H1 (cell line): ENCODE results near the gene SLC12A7. TPM values are rescaled to one million over a fixed set of nuclear protein-coding genes. Genes with fewer than 3 reads are reported as not detected.
A peak's percentile ranks its signal among the peaks of the same experiment; 100 is the strongest.

Experiments used
- CTCF ChIA-PET: fragments of 300-600 bp; sonication (Branson Sonifier 250); formaldehyde crosslinking; loops from one replicate; lab custom pipeline; 2021; ENCODE audit not compliant: partially characterized antibody; lab: Charles Lee
- POLR2A ChIA-PET: fragments of 300-600 bp; sonication (Branson Sonifier 250); formaldehyde crosslinking; loops from one replicate; lab custom pipeline; 2021; ENCODE audit warnings: inconsistent platforms; ENCODE audit not compliant: partially characterized antibody; lab: Charles Lee
- DNase-seq, 2 experiments: peaks; one replicate each; pipeline versions ENCODE4 v3.0.0 to v3.0.0-alpha.2; 2010 to 2022; ENCODE audit warnings: low spot score in 2 of 2, low read depth in 1 of 2, mixed read lengths in 1 of 2
- FAIRE-seq: peaks from 2 replicates; lab custom pipeline; 2011; peaks lifted over from hg19 to GRCh38; lab: Jason Lieb, UNC
- H2AFZ ChIP-seq: 2 replicates; pipeline ENCODE4 v1.8.1; 2012; ENCODE audit warnings: low read length, inconsistent platforms
- H2AK5ac ChIP-seq: 2 replicates; pipeline ENCODE4 v1.6.1; 2013; ENCODE audit warnings: low read depth, low read length
- H2BK120ac ChIP-seq: replicated peaks from 2 replicates; pipeline ENCODE3; 2013; ENCODE audit warnings: low read depth, low read length, inconsistent platforms
- H2BK12ac ChIP-seq: 2 replicates; pipeline ENCODE4 v1.6.1; 2013; ENCODE audit warnings: low read depth, low read length
- H2BK15ac ChIP-seq: 2 replicates; pipeline ENCODE4 v1.6.1; 2013; ENCODE audit warnings: low read length
- H2BK20ac ChIP-seq: 2 replicates; pipeline ENCODE4 v1.6.1; 2013; ENCODE audit warnings: low read length
- H2BK5ac ChIP-seq: 2 replicates; pipeline ENCODE4 v1.6.1; 2013; ENCODE audit warnings: low read depth, low read length
- H3K14ac ChIP-seq: 2 replicates; pipeline ENCODE4 v1.6.1; 2013; ENCODE audit warnings: inconsistent platforms; ENCODE audit not compliant: insufficient read length
- H3K18ac ChIP-seq: 2 replicates; pipeline ENCODE4 v1.6.1; 2013; ENCODE audit warnings: low read length; ENCODE audit errors: extremely low read depth
- H3K23ac ChIP-seq: 2 replicates; pipeline ENCODE4 v1.6.1; 2013; ENCODE audit warnings: inconsistent platforms; ENCODE audit not compliant: insufficient read length
- H3K23me2 ChIP-seq: 2 replicates; pipeline ENCODE4 v1.6.1; 2013; ENCODE audit warnings: low read depth, low read length
- H3K27ac ChIP-seq: 2 replicates; pipeline ENCODE4 v1.6.1; 2011; ENCODE audit warnings: low read depth, low read length, inconsistent platforms
- H3K27me3 ChIP-seq, 4 experiments: replicated peaks in 1 of 4; 1 replicate in 1 of 4; 2 replicates in 3 of 4; pipeline versions ENCODE4 v1.6.1 to v1.8.1; 2011 to 2013; ENCODE audit warnings: low read length in 3 of 4, mild to moderate bottlenecking in 3 of 4, inconsistent platforms in 2 of 4, mixed read lengths in 2 of 4, moderate library complexity in 1 of 4; ENCODE audit not compliant: control insufficient read depth in 3 of 4, insufficient read depth in 3 of 4; ENCODE audit errors: extremely low read depth in 1 of 4
- H3K36me3 ChIP-seq, 4 experiments: 2 replicates each; pipeline versions ENCODE4 v1.6.1 to v1.8.1; 2011 to 2013; ENCODE audit warnings: mild to moderate bottlenecking in 4 of 4, low read length in 3 of 4, moderate library complexity in 2 of 4, control low read depth in 1 of 4, inconsistent platforms in 1 of 4; ENCODE audit not compliant: insufficient read depth in 4 of 4, control insufficient read depth in 2 of 4
- H3K4ac ChIP-seq: replicated peaks from 2 replicates; pipeline ENCODE3; 2013; ENCODE audit warnings: low read length, low read depth, mixed read lengths, inconsistent platforms; ENCODE audit not compliant: insufficient read length
- H3K4me1 ChIP-seq, 4 experiments: replicated peaks in 1 of 4; 1 replicate in 1 of 4; 2 replicates in 3 of 4; pipeline versions ENCODE4 v1.6.1 to v1.8.1; 2011 to 2013; ENCODE audit warnings: low read length in 3 of 4, inconsistent platforms in 2 of 4, mixed read lengths in 1 of 4; ENCODE audit not compliant: insufficient read depth in 4 of 4, control insufficient read depth in 3 of 4
- H3K4me2 ChIP-seq, 2 experiments: 2 replicates each; pipeline versions ENCODE4 v1.6.1 to v1.8.1; 2011 to 2013; ENCODE audit warnings: low read depth in 2 of 2, low read length in 2 of 2, control low read depth in 1 of 2, inconsistent platforms in 1 of 2, mild to moderate bottlenecking in 1 of 2; ENCODE audit not compliant: insufficient read depth in 1 of 2
- H3K4me3 ChIP-seq, 4 experiments: fragments of 200-600, 300-600 bp in 1 of 4; sonication (generic), shearing (Covaris generic), sonication (Bioruptor Twin) in 1 of 4; 2 replicates each; pipeline versions ENCODE4 v1.5.1 to v1.8.1; 2011 to 2016; ENCODE audit warnings: low read length in 4 of 4, low read depth in 3 of 4, control low read depth in 2 of 4, inconsistent platforms in 2 of 4, mild to moderate bottlenecking in 2 of 4, mixed read lengths in 1 of 4, moderate library complexity in 1 of 4; ENCODE audit not compliant: insufficient read depth in 2 of 4; ENCODE audit errors: extremely low read depth in 1 of 4
- H3K56ac ChIP-seq: replicated peaks from 2 replicates; pipeline ENCODE3; 2013; ENCODE audit warnings: low read depth, mild to moderate bottlenecking, mixed read lengths, low read length, inconsistent platforms; ENCODE audit not compliant: insufficient read length
- H3K79me1 ChIP-seq: 2 replicates; pipeline ENCODE4 v1.6.1; 2013; ENCODE audit warnings: low read depth, low read length, control low read depth
- H3K79me2 ChIP-seq, 2 experiments: 2 replicates each; pipeline versions ENCODE4 v1.6.1 to v1.8.1; 2012 to 2013; ENCODE audit warnings: low read length in 2 of 2, mild to moderate bottlenecking in 2 of 2, inconsistent platforms in 1 of 2; ENCODE audit not compliant: insufficient read depth in 2 of 2, control insufficient read depth in 1 of 2
- H3K9ac ChIP-seq, 4 experiments: replicated peaks in 1 of 4; 1 replicate in 1 of 4; 2 replicates in 3 of 4; pipeline versions ENCODE4 v1.6.1 to v1.8.1; 2011 to 2013; ENCODE audit warnings: low read depth in 3 of 4, low read length in 3 of 4, control low read depth in 2 of 4, mild to moderate bottlenecking in 2 of 4, moderate library complexity in 2 of 4, inconsistent platforms in 1 of 4; ENCODE audit errors: extremely low read depth in 1 of 4
- H3K9me3 ChIP-seq, 2 experiments: 2 replicates each; pipeline versions ENCODE4 v1.6.1 to v1.8.1; 2012 to 2013; ENCODE audit warnings: mild to moderate bottlenecking in 2 of 2, moderate library complexity in 2 of 2, control low read depth in 1 of 2, inconsistent platforms in 1 of 2, low read depth in 1 of 2, low read length in 1 of 2, mixed read lengths in 1 of 2; ENCODE audit not compliant: insufficient read depth in 2 of 2
- H4K20me1 ChIP-seq, 2 experiments: replicated peaks in 1 of 2; 2 replicates each; pipeline versions ENCODE3 to v1.8.1; 2011 to 2013; ENCODE audit warnings: inconsistent platforms in 2 of 2, low read length in 2 of 2, mild to moderate bottlenecking in 1 of 2; ENCODE audit not compliant: insufficient read depth in 2 of 2, control insufficient read depth in 1 of 2
- H4K5ac ChIP-seq: 2 replicates; pipeline ENCODE4 v1.6.1; 2013; ENCODE audit warnings: low read length, low read depth, mixed read lengths, inconsistent platforms; ENCODE audit not compliant: insufficient read length
- H4K8ac ChIP-seq: 2 replicates; pipeline ENCODE4 v1.8.0; 2013; ENCODE audit warnings: mild to moderate bottlenecking, moderate library complexity, low read length, inconsistent platforms; ENCODE audit not compliant: insufficient read depth; ENCODE audit errors: extremely low read depth
- H4K91ac ChIP-seq: replicated peaks from 2 replicates; pipeline ENCODE3; 2013; ENCODE audit warnings: low read length, mixed read lengths, inconsistent platforms; ENCODE audit not compliant: insufficient read length
- BCL11A ChIP-seq, 2 experiments: IDR thresholded peaks; one replicate each; pipeline ENCODE4 v1.6.1; 2011; ENCODE audit warnings: low read depth in 2 of 2, low read length in 2 of 2, mild to moderate bottlenecking in 2 of 2
- CBX5 ChIP-seq: fragments of 300-800, 300-1000 bp; sonication (generic); IDR thresholded peaks from 2 replicates; pipeline ENCODE4 v1.7.1; 2016; ENCODE audit warnings: antibody characterized with exemption, low read length, low read depth
- EZH2 ChIP-seq: fragments of 200-600 bp; sonication (generic); IDR thresholded peaks from 2 replicates; pipeline ENCODE4 v1.7.1; 2012; ENCODE audit warnings: low read depth, mild to moderate bottlenecking, moderate library complexity, low read length, inconsistent platforms; ENCODE audit not compliant: severe bottlenecking
- GABPA ChIP-seq: IDR thresholded peaks from 2 replicates; pipeline ENCODE4 v1.6.1; 2011; ENCODE audit warnings: mild to moderate bottlenecking, low read length, moderate library complexity, borderline replicate concordance; ENCODE audit not compliant: insufficient read depth
- JUN ChIP-seq: IDR thresholded peaks from 2 replicates; pipeline ENCODE4 v1.6.1; 2011; ENCODE audit warnings: low read depth, mild to moderate bottlenecking, improper control_type of control experiment, low read length
- NANOG ChIP-seq: IDR thresholded peaks from 2 replicates; pipeline ENCODE4 v1.6.1; 2011; ENCODE audit warnings: low read length, low read depth, mild to moderate bottlenecking, inconsistent platforms; ENCODE audit not compliant: insufficient read depth, poor library complexity, severe bottlenecking
- POU5F1 ChIP-seq: IDR thresholded peaks from 2 replicates; pipeline ENCODE4 v1.6.1; 2011; ENCODE audit warnings: low read depth, mild to moderate bottlenecking, low read length, moderate library complexity
- RBBP5 ChIP-seq: IDR thresholded peaks from 2 replicates; pipeline ENCODE4 v1.7.1; 2012; ENCODE audit warnings: low read depth, mild to moderate bottlenecking, inconsistent platforms, low read length, moderate library complexity, borderline replicate concordance
- TCF12 ChIP-seq: IDR thresholded peaks from 2 replicates; pipeline ENCODE4 v1.6.1; 2011; ENCODE audit warnings: low read depth, mild to moderate bottlenecking, low read length
- ZNF274 ChIP-seq: IDR thresholded peaks from 2 replicates; pipeline ENCODE4 v1.7.0; 2012; ENCODE audit warnings: low read length, borderline replicate concordance; ENCODE audit errors: extremely low read depth
- WGBS, 2 experiments: shearing (Covaris generic) in 1 of 2; methylation state at CpG; one replicate each; pipeline versions ENCODE4 v1.1.6 to v1.1.7; 2013 to 2015; ENCODE audit warnings: low lambda C conversion rate in 2 of 2, mixed read lengths in 2 of 2, inconsistent platforms in 1 of 2, low coverage in 1 of 2, missing lambda C conversion rate in 1 of 2; ENCODE audit not compliant: insufficient replicate concordance in 2 of 2, insufficient coverage in 1 of 2, insufficient read length in 1 of 2; ENCODE audit errors: extremely low coverage in 1 of 2, missing lambda C conversion rate in 1 of 2; 5-methylcytosine and 5-hydroxymethylcytosine counted together
- polyA plus RNA-seq, 7 experiments: library from polyadenylated mRNA; depleted of rRNA in 3 of 7; stranded (reverse) in 5 of 7; unstranded in 2 of 7; fragments of >200 nt in 5 of 7; fragments of 200-250 nt in 2 of 7; gene quantifications; 1 replicate in 5 of 7; 2 replicates in 1 of 7; 4 replicates in 1 of 7; pipeline versions ENCODE4 v1.2.1 to v1.2.3, GENCODE V29; 2011 to 2013; ENCODE audit warnings: missing spikeins in 2 of 7, mixed read lengths in 2 of 7
- total RNA-seq: library from RNA; stranded (reverse); fragmentation: NEBNext Ultra II Directional; extraction: Animal tissue kit (Norgen Biotek cat#: 25700); gene quantifications from 2 replicates; pipeline ENCODE4 v1.2.1, GENCODE V29; 2021

The SLC12A7 gene
- total and polyA plus RNA-seq, 2 of the 8 experiments (the other 6 are each of a cell fraction or from before 2014, with no cell fraction given): 23.5 to 39.7 TPM

DNA sequence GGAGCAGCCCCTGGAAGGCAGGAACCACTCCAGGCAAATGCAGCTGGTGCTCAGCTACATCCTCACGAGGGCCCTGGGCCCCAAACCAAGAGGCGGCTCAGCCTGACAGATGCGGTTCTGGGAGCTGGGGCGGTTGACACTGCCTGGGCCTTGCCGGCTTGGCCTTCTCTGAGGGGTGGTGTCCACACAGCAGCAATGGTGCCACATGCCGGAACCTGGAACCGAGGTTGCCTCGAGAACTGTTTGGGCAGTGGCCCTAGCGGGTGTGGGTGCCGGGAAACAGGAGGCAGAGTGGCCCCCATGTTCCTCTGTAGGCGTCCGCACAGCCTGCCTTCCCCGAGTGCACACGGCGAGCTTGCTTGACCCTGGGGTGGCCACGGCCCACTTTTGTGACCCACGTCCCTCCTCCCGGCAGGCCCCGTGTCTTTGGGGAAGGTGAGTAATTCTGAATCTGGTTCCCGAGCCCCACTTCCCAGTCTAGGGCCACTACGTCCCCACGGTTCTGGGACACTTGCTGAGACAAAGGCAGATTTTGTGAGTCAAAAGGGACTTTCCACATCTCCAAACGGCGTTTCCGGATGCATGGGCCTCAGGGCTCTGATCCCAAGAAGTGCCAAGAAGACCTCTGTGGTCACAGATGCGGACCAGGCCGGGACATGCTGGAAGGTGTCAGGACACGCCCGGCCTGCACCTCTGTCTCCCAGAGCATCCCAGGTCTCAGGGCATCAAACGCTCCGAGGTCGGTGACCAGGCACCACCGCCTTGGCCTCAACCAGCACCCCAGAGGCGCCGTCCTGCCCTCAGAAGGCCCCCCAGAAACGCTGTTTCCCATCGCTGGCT lies 27.7 kb upstream of the SLC12A7 start:
- H3K9me3 ChIP-seq: no peaks in the 10 kb centered on the region
- H2BK15ac ChIP-seq: no peak overlapping the region
- no peaks in the 10 kb centered on the region for H3K27me3 ChIP-seq
- POLR2A ChIA-PET: interaction anchor here (0.8 to 1.2 kb wide), 5 partner anchors 12 to 30 kb away, joined by 3 to 4 read pairs (median 3); no protein-coding TSS in a partner anchor
- H2BK20ac ChIP-seq: 0 out of 2 replicates have a peak overlapping the region, but pooled peaks have one; percentile 61
- DNase-seq: no peak
- CTCF ChIA-PET: interaction anchor here (0.7 to 2.5 kb wide), 19 partner anchors 9 to 149 kb away, joined by 3 to 9 read pairs (median 4); no protein-coding TSS in a partner anchor
- no peak for FAIRE-seq
- no peak overlapping the region for H3K14ac ChIP-seq
- H4K20me1 ChIP-seq: no peaks in the 10 kb centered on the region
- H3K56ac ChIP-seq: no peak overlapping the region
- no peaks in the 10 kb centered on the region for H3K79me1 ChIP-seq
- peak overlapping the region; percentile 28 for H3K4ac ChIP-seq
- no peak overlapping the region for H3K23ac ChIP-seq
- no peaks in the 10 kb centered on the region for H3K79me2 ChIP-seq
- WGBS, 2 experiments: 91% methylated on average over 34 of the region's 37 CpGs; no CpG with 5 or more reads in 1 of the 2 experiments
- H2AFZ ChIP-seq: no peak overlapping the region
- no peaks in the 10 kb centered on the region for H3K36me3 ChIP-seq
- peak overlapping the region; percentile 66; the same call in 1 of the 2 replicates for H2BK5ac ChIP-seq
- 0 out of 2 replicates have a peak, but pooled peaks cover 1% of the 10 kb centered on the region for H3K23me2 ChIP-seq
- no peak overlapping the region for H4K5ac ChIP-seq
- no peak overlapping the region for H3K27ac ChIP-seq
- peaks cover 0 to 13% (median 2%) of the 10 kb centered on the region in 4 experiments; a peak in 5 of 7 replicates for H3K4me1 ChIP-seq
- no peak overlapping the region for H2BK120ac ChIP-seq
- no peak overlapping the region for H3K4me3 ChIP-seq
- H2BK12ac ChIP-seq: peak overlapping the region; percentile 80; the same call in 1 of the 2 replicates
- no peak overlapping the region for H3K4me2 ChIP-seq
- H2AK5ac ChIP-seq: no peak overlapping the region; the same call in 1 of the 2 replicates
- H4K8ac ChIP-seq: no peak overlapping the region
- H3K18ac ChIP-seq: no peak overlapping the region; the same call in 1 of the 2 replicates
- H3K9ac ChIP-seq: 0 out of 7 replicates have a peak overlapping the region, but pooled peaks of 2 of the 4 experiments have one; percentile 20 to 42
- H4K91ac ChIP-seq: no peak overlapping the region
- TF ChIP-seq CBX5 (no peak), POU5F1 (no peak), EZH2 (no peak), RBBP5 (no peak), TCF12 (no peak), GABPA (no peak), ZNF274 (no peak), JUN (no peak), BCL11A (IDR thresholded peaks at IDR 0.05; ENCODE audit: low read depth in 2 of 2, low read length in 2 of 2) (no peak), NANOG (no peak)
